Activated CD8-positive, alpha-beta memory T cell treated with anti-CD3 and anti-CD28 coated beads for 36 hours (primary cell): Measurements from ENCODE around the gene CXCR4. TPM values are rescaled to one million over a fixed set of nuclear protein-coding genes. Genes with fewer than 3 reads are reported as not detected.

Experiments used
- CTCF ChIA-PET: fragments of 350-600 bp; sonication (Branson Sonifier 250); formaldehyde crosslinking; loops from one replicate; lab custom pipeline; 2021; ENCODE audit warnings: antibody characterized with exemption; lab: Charles Lee
- POLR2A ChIA-PET: fragments of 350-600 bp; sonication (Branson Sonifier 250); formaldehyde crosslinking; loops from one replicate; lab custom pipeline; 2021; ENCODE audit warnings: antibody characterized with exemption; lab: Charles Lee
- total RNA-seq, 2 experiments: library from RNA; stranded (reverse); gene quantifications; one replicate each; pipeline ENCODE4 v1.2.3, GENCODE V29; 2021

The CXCR4 gene
- total RNA-seq, 2 experiments from 2014 or later, result 81.0 to 86.8 TPM

GRCh38 chr2:136133586-136133985 lies 15.6 kb upstream of the CXCR4 start:
- CTCF ChIA-PET, result interaction anchor here (1.1 to 2.4 kb wide), 4 partner anchors 105 to 251 kb away, joined by 3 to 6 read pairs (median 4); no protein-coding TSS in a partner anchor
- POLR2A ChIA-PET, result interaction anchor here (0.6 to 1.4 kb wide), 5 partner anchors 8 to 258 kb away, joined by 3 to 7 read pairs (median 3); partner anchors contain the start of gene MCM6

GRCh38 chr2:136133176-136133575 lies 15.2 kb upstream of the CXCR4 start:
- ChIA-PET POLR2A (interaction anchor here (1.4 kb wide), 1 partner anchor 257 kb away, joined by 6 read pairs; the partner anchor contains the start of gene MCM6), CTCF (interaction anchor here (0.6 to 2.4 kb wide), 4 partner anchors 30 to 251 kb away, joined by 3 to 6 read pairs (median 4); no protein-coding TSS in a partner anchor)

GRCh38 chr2:136132825-136133155 lies 14.8 kb upstream of the CXCR4 start:
- POLR2A ChIA-PET, result interaction anchor here (0.6 to 1.4 kb wide), 2 partner anchors 251 to 257 kb away, joined by 5 to 6 read pairs; partner anchors contain the start of gene MCM6
- CTCF ChIA-PET, result interaction anchor here (0.6 to 2.4 kb wide), 4 partner anchors 30 to 252 kb away, joined by 3 to 6 read pairs (median 4); no protein-coding TSS in a partner anchor

DNA sequence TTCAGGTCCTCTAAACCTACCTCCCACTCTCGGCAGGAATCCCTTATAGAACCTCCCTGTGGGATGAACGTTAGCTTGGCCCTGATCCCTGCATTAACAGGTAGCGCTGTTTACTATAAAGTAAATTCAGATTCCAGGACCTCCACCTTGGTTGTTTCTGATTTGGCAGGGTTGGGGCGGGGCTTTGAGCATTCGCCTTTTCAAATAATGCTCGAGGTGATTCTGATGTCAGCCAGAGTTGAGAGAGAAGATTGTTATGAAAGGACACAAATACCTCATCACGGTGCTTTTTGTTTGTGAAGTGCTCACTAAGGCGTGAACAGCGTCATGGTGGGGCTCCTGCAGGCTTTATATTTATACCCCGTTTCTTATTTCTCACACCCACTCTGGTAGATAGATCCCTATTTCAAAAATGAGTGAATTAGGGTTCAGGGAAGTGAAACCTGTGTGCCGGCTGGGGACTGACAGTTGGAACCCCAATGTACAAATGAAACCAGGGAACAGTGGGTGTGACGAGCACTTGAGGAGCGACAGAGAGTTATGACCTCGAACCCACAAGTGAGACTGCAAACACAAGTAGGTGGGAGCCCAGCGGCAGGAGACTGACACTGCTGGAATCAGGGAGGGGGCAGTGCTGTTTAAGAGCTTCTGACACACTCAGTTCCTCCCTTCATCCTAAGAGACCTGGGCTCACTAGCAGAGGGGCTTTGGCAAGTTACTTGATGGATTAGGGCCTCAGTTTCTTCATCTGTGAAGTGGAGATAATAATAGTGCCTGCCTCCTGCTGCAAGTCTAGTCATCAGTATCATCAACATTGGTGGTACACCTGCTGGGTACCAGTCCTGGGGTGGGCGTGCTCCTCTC lies 14.2 kb upstream of the CXCR4 start:
- ChIA-PET CTCF (interaction anchor here (0.6 to 2.4 kb wide), 6 partner anchors 29 to 252 kb away, joined by 3 to 6 read pairs (median 4); no protein-coding TSS in a partner anchor), POLR2A (interaction anchor here (0.6 to 1.4 kb wide), 5 partner anchors 13 to 257 kb away, joined by 3 to 5 read pairs (median 3); no protein-coding TSS in a partner anchor)

- CTCF ChIA-PET, result interaction anchor here (0.7 kb wide), 4 partner anchors 49 to 183 kb away, joined by 3 to 6 read pairs (median 4); no protein-coding TSS in a partner anchor
- POLR2A ChIA-PET, result interaction anchor here (0.7 to 1.4 kb wide), 5 partner anchors 13 to 256 kb away, joined by 3 to 10 read pairs (median 3); no protein-coding TSS in a partner anchor
These were observed 13.6 kb upstream of the CXCR4 start for GRCh38 chr2:136131484-136131960.

- POLR2A ChIA-PET, result no interaction called here
- CTCF ChIA-PET, result no interaction called here
These were observed 12.6 kb upstream of the CXCR4 start for GRCh38 chr2:136130511-136130910.

DNA sequence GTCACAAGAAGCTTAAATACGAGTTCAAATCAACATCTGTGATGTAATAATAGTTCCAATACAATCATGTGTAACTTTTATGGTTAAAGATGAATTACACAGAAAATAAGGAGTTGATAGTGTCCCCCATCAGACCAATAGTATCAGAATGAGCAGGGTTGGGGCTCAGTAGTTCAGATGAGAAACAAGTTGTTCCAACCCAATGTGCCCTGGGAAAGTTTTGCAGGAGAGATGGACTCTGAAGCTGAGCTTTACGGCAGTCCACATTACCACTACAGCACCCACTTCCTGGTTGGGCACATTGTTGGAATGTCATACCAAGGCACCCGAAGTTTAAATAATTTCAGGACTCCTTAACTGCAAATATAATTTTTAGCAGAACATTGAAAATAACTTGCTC lies 12.1 kb upstream of the CXCR4 start:
- CTCF ChIA-PET, result interaction anchor here (1.5 kb wide), 1 partner anchor 16 kb away, joined by 3 read pairs; no protein-coding TSS in a partner anchor
- POLR2A ChIA-PET, result no interaction called here

- ChIA-PET POLR2A (interaction anchor here (0.7 kb wide), 1 partner anchor 11 kb away, joined by 3 read pairs; no protein-coding TSS in a partner anchor), CTCF (interaction anchor here (1.5 kb wide), 1 partner anchor 15 kb away, joined by 3 read pairs; no protein-coding TSS in a partner anchor)
These were observed 11.7 kb upstream of the CXCR4 start for GRCh38 chr2:136129601-136130000.

DNA sequence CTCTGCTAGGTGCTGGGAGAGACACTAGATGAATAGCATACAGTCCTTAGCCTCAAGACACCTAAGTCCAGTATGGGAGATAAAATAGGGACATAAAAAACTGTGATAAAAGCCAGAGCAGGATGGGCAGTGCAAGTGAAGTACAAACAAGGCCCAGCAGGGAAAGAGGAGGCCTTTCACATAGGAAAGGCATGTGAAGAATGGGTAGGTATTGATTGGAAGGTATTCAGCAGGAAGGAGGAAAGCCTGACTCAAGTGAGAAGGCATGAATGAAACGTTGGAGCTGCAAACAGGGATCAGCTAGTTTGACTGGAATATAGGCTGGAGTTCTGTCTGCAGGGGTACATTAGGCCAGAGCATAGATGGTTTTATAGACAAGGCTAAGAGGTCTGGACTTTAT lies 11.0 kb upstream of the CXCR4 start:
- CTCF ChIA-PET, result interaction anchor here (1.5 kb wide), 1 partner anchor 14 kb away, joined by 3 read pairs; no protein-coding TSS in a partner anchor
- POLR2A ChIA-PET, result interaction anchor here (1.1 kb wide), 1 partner anchor 110 kb away, joined by 3 read pairs; no protein-coding TSS in a partner anchor

DNA sequence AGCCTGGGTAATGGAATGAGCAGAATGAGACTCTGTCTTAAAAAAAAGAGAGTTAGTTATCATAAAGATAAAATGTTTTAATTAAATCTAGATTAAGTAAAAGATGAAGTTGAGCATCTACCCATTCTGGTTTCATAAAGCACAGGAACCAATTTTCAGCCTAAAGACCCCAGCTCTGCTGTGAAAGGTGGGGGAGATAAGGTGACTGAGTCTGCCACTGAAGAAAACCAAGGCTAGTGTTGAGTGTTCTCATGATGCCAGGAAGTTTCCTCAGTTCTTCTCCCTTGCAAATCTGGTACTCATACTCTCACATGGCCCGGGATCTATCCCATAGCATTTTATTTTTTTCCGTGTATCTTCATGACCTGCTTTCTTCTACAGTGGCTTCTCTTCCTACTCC lies 10.4 kb upstream of the CXCR4 start:
- CTCF ChIA-PET, result interaction anchor here (1.2 kb wide), 1 partner anchor 11 kb away, joined by 3 read pairs; no protein-coding TSS in a partner anchor
- POLR2A ChIA-PET, result interaction anchor here (1.1 kb wide), 1 partner anchor 110 kb away, joined by 3 read pairs; no protein-coding TSS in a partner anchor

DNA sequence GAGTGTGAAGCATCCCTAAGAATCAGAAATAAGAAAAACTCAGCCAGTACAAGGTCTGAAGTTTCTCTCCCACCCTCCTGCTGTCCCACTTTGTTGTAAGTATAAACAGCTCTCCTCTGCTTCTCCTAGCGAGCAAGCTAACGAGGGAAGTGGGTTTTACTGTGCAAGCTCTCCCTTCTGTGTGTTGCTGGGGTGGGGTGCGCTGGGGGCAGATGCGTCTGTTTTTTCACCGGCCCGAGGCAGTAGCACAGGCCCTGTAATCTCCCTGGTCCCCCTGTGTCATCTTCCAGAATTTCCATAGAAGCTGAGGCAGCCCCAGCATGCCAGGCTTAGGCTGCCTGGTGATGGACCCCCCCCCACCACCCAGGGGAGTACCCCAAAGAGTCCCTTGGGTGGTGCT lies 9.4 kb upstream of the CXCR4 start:
- ChIA-PET CTCF (interaction anchor here (1.2 kb wide), 1 partner anchor 10 kb away, joined by 3 read pairs; no protein-coding TSS in a partner anchor), POLR2A (no interaction called here)

- POLR2A ChIA-PET, result no interaction called here
- CTCF ChIA-PET, result no interaction called here
These were observed 8.5 kb upstream of the CXCR4 start for GRCh38 chr2:136126421-136126926.

DNA sequence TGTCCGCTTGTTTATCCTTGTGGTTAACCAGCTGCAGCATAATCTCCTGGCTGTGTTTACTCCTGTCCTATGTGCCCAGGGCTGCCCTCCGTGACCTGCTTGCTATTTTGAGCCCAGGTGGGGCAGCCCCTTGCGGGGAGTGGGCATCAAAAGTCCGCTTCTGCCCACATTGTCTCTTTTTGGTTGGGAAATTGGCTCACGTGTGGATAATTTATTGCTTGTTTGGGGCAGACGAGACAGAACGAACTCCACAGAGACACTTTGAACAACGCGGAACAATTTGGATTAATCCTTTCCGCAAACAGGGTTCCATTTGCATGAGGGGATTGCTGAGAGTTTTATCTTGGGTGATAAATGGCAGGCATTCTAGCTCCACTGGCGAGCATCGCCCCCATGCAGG lies 8.1 kb upstream of the CXCR4 start:
- ChIA-PET CTCF (no interaction called here), POLR2A (interaction anchor here (1.4 kb wide), 1 partner anchor 8 kb away, joined by 7 read pairs; no protein-coding TSS in a partner anchor)

GRCh38 chr2:136125236-136125635 lies 7.3 kb upstream of the CXCR4 start:
- ChIA-PET CTCF (interaction anchor here (1.0 kb wide), 1 partner anchor 11 kb away, joined by 3 read pairs; no protein-coding TSS in a partner anchor), POLR2A (interaction anchor here (0.6 to 1.4 kb wide), 2 partner anchors 9 to 173 kb away, joined by 5 to 7 read pairs; no protein-coding TSS in a partner anchor)

- CTCF ChIA-PET, result interaction anchor here (1.0 kb wide), 1 partner anchor 12 kb away, joined by 3 read pairs; no protein-coding TSS in a partner anchor
- POLR2A ChIA-PET, result interaction anchor here (0.6 to 1.4 kb wide), 2 partner anchors 9 to 173 kb away, joined by 5 to 7 read pairs; no protein-coding TSS in a partner anchor
These were observed 6.9 kb upstream of the CXCR4 start for GRCh38 chr2:136124805-136125204.

- ChIA-PET CTCF (interaction anchor here (0.7 kb wide), 1 partner anchor 241 kb away, joined by 3 read pairs; no protein-coding TSS in a partner anchor), POLR2A (interaction anchor here (1.4 kb wide), 1 partner anchor 137 kb away, joined by 4 read pairs; the partner anchor contains the start of gene DARS1)
These were observed 4.7 kb upstream of the CXCR4 start for GRCh38 chr2:136122661-136123060.

DNA sequence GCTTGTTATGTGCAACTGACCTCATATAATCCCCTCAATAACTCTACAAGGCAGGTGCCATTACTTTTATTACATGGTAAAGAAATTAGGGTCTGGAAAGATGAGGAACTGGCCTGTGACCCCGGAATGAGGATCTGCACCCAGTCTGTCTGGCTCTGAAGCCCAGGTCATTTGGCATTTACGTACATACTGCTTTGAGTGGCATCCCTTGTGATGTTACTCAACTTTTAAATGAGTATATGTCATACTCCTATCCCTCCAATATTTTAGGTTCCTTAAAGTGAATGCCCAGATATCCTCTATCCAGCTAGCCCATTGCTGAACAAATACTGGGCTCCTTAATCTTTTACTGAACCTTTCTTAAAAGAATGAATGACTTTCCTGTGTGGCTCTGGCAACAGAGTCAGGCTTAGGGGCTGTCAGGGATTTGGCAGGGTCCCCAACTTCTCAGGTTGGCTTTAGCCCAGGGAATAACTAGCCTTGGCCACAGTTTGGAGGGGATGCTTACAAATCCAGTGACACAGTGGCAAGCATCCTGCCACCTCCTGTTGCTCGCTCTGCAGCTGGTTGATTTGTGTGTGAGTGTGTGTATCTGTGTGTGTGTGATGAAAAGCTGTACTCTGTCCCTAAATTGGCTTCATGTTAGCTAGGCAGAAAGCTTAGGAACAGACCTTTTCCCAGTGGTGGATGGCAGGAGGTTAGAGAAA lies 3.4 kb upstream of the CXCR4 start:
- ChIA-PET CTCF (no interaction called here), POLR2A (no interaction called here)
